NAMALWA (cell line): ENCODE data around the gene ANKRD39.
A peak's percentile ranks its signal among the peaks of the same experiment; 100 is the strongest.

Experiments used
- DNase-seq: peaks from one replicate; pipeline ENCODE4 v3.0.0-alpha.2; 2015; ENCODE audit warnings: low spot score

ANKRD39 gene

GRCh38 chr2:96853321-96853720, 4.5 kb downstream of the ANKRD39 start:
- DNase-seq, result no peak

- DNase-seq, result no peak
Measured at GRCh38 chr2:96852667-96853066, 5.1 kb downstream of the ANKRD39 start.

- no peak for DNase-seq
Measured at GRCh38 chr2:96848264-96848663, 9.6 kb downstream of the ANKRD39 start.

- DNase-seq, result no peak
Measured at GRCh38 chr2:96847586-96847985, 10.2 kb downstream of the ANKRD39 start.

- DNase-seq, result no peak
Measured at GRCh38 chr2:96846825-96847224, 11.0 kb downstream of the ANKRD39 start.

GRCh38 chr2:96844405-96844808, 13.4 kb downstream of the ANKRD39 start:
- DNase-seq, result no peak

- no peak for DNase-seq
Measured at GRCh38 chr2:96843538-96844268, 14.1 kb downstream of the ANKRD39 start, which contains the start of gene ANKRD23. TSS of gene ANKRD23 (minus strand) at chr2:96844021. CDS start at chr2:96843992, 29 bp downstream.

- DNase-seq, result no peak
Measured at GRCh38 chr2:96842600-96842999, 15.2 kb downstream of the ANKRD39 start.

- DNase-seq, result no peak
Measured at GRCh38 chr2:96841701-96842495, 15.9 kb downstream of the ANKRD39 start.

- no peak for DNase-seq
Measured at GRCh38 chr2:96839875-96840850, 17.7 kb downstream of the ANKRD39 start.

- peak; percentile 82 for DNase-seq
Measured at GRCh38 chr2:96839293-96839874, 18.4 kb downstream of the ANKRD39 start.

GRCh38 chr2:96838345-96839292, 19.2 kb downstream of the ANKRD39 start:
- DNase-seq, result no peak

- no peak for DNase-seq
Measured at GRCh38 chr2:96837575-96837974, 20.2 kb downstream of the ANKRD39 start.

- no peak for DNase-seq
Measured at GRCh38 chr2:96835830-96836229, 22.0 kb downstream of the ANKRD39 start.

- peak; percentile 46 for DNase-seq
Measured at GRCh38 chr2:96832754-96833507, 24.9 kb downstream of the ANKRD39 start.

- DNase-seq, result no peak
Measured at GRCh38 chr2:96832408-96832753, 25.4 kb downstream of the ANKRD39 start.

- no peak for DNase-seq
Measured at GRCh38 chr2:96831679-96832078, 26.1 kb downstream of the ANKRD39 start.

- no peak for DNase-seq
Measured at GRCh38 chr2:96830044-96830562, 27.7 kb downstream of the ANKRD39 start.

GRCh38 chr2:96828874-96829273, 28.9 kb downstream of the ANKRD39 start:
- DNase-seq, result no peak

- no peak for DNase-seq
Measured at GRCh38 chr2:96828436-96828835, 29.4 kb downstream of the ANKRD39 start.
